ENCODE measurements around the gene BRD4. TPM values are rescaled to one million over a fixed set of nuclear protein-coding genes. Genes with fewer than 3 reads are reported as not detected.

Gene BRD4
- 60.9 TPM for total RNA-seq
- long read RNA-seq, partial matches to known transcripts = 20 of 33 reads
- long read RNA-seq, other reads (novel, unspliced or antisense) = 13 of 33 reads

DNA sequence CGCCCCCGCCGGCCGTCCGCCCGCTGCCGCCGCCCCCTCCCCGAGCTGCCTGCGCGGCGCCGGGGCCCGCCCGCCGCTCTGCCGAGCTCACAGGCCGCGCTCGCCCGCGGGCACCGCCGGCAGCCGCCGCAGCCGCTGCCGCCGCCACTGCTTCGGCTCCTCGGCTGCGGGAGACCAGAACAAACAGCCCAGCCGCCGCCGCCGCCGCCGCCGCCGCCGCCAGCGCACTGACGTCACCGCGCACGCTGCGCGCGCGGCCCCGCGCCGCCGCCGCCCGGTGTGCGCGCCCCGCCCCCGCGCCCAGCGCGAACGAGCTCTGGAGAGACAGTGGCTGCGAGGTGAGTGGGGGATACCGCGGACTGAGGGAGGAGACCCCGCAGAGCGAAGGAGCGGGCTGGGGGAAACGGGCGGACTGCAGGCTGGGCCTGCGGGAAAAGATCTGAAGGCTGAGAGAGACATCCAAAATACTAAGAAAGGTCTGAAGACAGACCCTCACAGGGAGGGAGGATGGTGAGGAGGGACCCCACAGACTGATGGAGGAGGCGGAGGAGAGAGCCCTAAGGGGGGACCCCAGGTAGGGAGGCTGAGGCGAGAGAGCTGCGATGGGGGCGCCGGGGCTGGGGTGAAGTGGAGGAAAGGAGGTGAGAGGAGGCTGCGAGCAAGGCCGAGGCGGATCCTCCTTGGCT, at the start of gene BRD4:
TSS of gene BRD4 (minus strand) at position 229 of the 686 bp plus-strand sequence. CDS start 59,440 bp downstream, outside the sequence.
- DNase-seq = peak; percentile 77
- intact Hi-C loops (cut with micrococcal nuclease) = no loop called here
- no peaks in the 10 kb centered on the region for H3K36me3 ChIP-seq

DNA sequence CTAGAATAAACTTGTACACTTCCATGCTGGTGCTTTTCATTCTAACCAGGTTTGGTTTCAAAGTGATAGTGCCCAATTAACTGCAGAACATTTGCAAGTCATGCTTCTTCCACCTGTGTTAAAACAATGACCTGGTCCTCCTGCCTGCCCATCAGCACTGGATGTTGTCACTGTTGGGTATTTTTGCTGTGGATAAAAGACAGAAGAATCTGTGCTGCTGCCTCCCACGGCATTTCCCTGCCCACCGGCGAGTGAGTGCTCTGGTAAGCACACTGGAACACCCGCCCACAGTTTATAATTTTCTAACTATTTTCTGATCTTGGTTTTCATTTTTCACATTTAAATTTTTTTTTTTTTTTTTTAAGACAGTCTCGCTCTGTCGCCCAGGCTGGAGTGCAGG, 49.5 kb upstream of the BRD4 start:
- H3K4me3 ChIP-seq = no peak overlapping the region
- H3K36me3 ChIP-seq = peaks cover 2% of the 10 kb centered on the region
- no peak for DNase-seq
- H3K27ac ChIP-seq (replicated peaks) = no peak overlapping the region
- no peaks in the 10 kb centered on the region for H3K27me3 ChIP-seq (ENCODE audit: low read depth)
- peaks cover 47% of the 10 kb centered on the region for H3K4me1 ChIP-seq
- intact Hi-C loops (cut with micrococcal nuclease) = no loop called here
- TF ChIP-seq, protein P1, sequence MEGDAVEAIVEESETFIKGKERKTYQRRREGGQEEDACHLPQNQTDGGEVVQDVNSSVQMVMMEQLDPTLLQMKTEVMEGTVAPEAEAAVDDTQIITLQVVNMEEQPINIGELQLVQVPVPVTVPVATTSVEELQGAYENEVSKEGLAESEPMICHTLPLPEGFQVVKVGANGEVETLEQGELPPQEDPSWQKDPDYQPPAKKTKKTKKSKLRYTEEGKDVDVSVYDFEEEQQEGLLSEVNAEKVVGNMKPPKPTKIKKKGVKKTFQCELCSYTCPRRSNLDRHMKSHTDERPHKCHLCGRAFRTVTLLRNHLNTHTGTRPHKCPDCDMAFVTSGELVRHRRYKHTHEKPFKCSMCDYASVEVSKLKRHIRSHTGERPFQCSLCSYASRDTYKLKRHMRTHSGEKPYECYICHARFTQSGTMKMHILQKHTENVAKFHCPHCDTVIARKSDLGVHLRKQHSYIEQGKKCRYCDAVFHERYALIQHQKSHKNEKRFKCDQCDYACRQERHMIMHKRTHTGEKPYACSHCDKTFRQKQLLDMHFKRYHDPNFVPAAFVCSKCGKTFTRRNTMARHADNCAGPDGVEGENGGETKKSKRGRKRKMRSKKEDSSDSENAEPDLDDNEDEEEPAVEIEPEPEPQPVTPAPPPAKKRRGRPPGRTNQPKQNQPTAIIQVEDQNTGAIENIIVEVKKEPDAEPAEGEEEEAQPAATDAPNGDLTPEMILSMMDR (IDR thresholded peaks at IDR 0.05; ENCODE audit: borderline replicate concordance) = no peak
- no peaks in the 10 kb centered on the region for H3K9me3 ChIP-seq (replicated peaks)

More for the DNA sequence above, at the start of gene BRD4:
- Histone ChIP-seq H3K27ac (replicated peaks) (peak within 1 kb of the TSS; percentile 96), H3K4me1 (peaks cover 82% of the 10 kb centered on the region), H3K9me3 (replicated peaks) (no peaks in the 10 kb centered on the region), H3K27me3 (ENCODE audit: low read depth) (no peaks in the 10 kb centered on the region), H3K4me3 (peak within 1 kb of the TSS; percentile 78)
- TF ChIP-seq, protein P1 (IDR thresholded peaks at IDR 0.05; ENCODE audit: borderline replicate concordance) = no peak

DNA sequence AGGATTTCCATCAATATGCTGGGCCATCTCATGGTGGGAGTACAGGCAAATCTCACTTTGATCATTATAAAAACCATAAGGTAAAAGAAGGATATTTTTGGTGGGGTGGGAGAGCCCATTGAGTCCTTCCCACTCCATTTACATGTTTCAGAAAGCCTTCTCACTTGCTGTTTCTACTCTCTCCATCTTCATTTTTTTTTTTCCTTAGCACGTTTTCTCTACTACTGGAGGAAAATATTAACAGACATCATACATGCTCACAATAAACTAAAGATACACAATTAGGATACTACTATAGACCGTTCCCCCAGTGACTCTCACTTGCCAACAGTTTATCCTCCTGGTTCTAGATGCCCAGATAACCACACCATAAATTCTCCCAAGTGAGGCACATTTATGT, 49.1 kb upstream of the BRD4 start:
- TF ChIP-seq, protein P1 (IDR thresholded peaks at IDR 0.05; ENCODE audit: borderline replicate concordance) = no peak
- no peaks in the 10 kb centered on the region for H3K27me3 ChIP-seq (ENCODE audit: low read depth)
- intact Hi-C loops (cut with micrococcal nuclease) = no loop called here
- no peak overlapping the region for H3K27ac ChIP-seq (replicated peaks)
- H3K36me3 ChIP-seq = peaks cover 2% of the 10 kb centered on the region
- no peaks in the 10 kb centered on the region for H3K9me3 ChIP-seq (replicated peaks)
- peaks cover 47% of the 10 kb centered on the region for H3K4me1 ChIP-seq
- H3K4me3 ChIP-seq = no peak overlapping the region
- DNase-seq = no peak

DNA sequence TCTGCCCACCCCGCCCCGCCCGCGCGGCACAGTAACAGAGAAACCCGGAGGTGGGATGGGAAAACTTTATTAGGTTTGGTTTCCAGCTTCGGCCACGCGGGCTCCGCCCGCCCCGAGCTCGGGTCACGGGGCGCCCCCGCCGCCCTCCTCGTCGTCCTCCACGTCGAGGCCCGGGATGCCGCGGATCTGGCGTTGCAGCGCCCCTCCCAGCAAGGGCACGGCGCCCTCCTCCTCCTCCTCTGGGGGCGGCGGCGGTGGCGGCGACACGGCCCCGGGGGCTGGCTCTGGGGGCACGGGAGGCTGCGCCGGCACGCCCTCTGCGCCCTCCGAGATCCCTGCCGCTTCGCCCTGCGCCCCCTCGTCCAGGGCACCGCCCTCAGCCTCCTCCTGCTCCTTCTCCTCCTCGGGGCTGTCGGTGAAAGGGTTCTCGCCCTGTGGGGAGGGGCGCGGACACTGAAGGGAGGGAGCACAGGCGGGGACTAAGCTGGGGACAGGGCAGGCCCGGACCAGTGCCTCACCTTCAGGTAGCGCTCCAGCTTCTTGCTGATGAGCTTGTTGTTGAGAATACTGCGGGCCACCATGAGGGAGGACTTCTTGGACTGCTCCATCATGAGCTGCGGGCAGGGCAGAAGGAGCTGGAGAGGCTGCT, 47.8 kb upstream of the BRD4 start:
- H3K4me1 ChIP-seq = peaks cover 58% of the 10 kb centered on the region
- intact Hi-C loops (cut with micrococcal nuclease) = loop anchor here (10.0 kb wide), 1 partner anchor 115 kb away; no protein-coding TSS in a partner anchor
- DNase-seq = peak; percentile 50
- TF ChIP-seq, protein P1 (IDR thresholded peaks at IDR 0.05; ENCODE audit: borderline replicate concordance) = no peak
- H3K36me3 ChIP-seq = peaks cover 2% of the 10 kb centered on the region
- H3K4me3 ChIP-seq = peak overlapping the region; percentile 97
- peak overlapping the region; percentile 98 for H3K27ac ChIP-seq (replicated peaks)
- no peaks in the 10 kb centered on the region for H3K27me3 ChIP-seq (ENCODE audit: low read depth)
- H3K9me3 ChIP-seq (replicated peaks) = no peaks in the 10 kb centered on the region

DNA sequence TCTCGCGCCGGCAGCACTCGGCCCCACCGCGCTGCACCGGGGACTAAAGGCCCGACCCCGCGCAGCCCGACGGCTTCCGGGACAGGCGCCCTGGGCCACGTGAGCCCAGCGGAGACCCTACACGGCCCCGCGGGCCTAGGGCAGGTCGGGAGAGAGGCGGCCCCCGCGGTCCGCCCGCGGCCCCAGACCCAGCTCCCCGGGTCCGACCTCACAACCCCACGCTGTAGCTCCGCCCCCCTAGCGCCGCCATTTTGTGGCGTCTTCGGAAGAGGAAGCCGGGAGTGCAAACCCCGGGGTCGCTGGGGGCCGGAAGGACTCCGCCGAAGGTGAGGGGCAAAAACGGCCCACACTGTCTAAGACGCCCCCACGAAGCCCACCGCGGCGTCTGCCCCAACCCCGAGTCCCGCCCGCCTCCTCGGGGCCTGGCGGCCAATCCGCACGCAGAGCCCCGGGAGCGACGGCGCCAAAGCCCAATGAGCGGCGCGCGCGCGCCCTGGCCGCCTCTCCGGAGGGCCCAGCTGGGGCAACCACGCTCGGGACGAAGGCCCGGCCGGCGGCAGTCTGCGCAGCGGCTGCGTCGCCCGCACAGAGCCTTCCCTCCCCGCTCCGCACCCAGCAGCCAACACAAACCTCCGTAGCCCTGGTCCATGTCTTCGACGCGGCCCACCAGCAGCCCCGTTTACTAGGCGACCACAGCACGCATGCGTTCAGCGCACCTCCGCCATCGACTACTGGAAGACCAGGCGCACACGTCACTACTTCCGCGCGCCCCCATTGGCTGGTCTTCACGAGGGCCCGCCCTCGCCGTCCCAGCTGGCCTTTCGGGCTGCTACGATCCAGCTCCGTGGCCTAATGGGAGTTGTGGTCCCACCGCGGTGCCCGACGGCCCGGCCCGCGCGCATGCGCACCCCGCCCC, 47.0 kb upstream of the BRD4 start, which contains the start of gene AKAP8:
TSS of gene AKAP8 (minus strand) at position 705 of the 916 bp plus-strand sequence. CDS start at position 649, 56 bp downstream.
- intact Hi-C loops (cut with micrococcal nuclease) = loop anchor here (10.0 kb wide), 1 partner anchor 115 kb away; no protein-coding TSS in a partner anchor
- H3K9me3 ChIP-seq (replicated peaks) = no peaks in the 10 kb centered on the region
- TF ChIP-seq, protein P1 (IDR thresholded peaks at IDR 0.05; ENCODE audit: borderline replicate concordance) = no peak
- peak within 1 kb of the TSS; percentile 98 for H3K27ac ChIP-seq (replicated peaks)
- DNase-seq = peak; percentile 99
- H3K4me1 ChIP-seq = peaks cover 65% of the 10 kb centered on the region
- peak within 1 kb of the TSS; percentile 97 for H3K4me3 ChIP-seq
- H3K36me3 ChIP-seq = peaks cover under 1% of the 10 kb centered on the region
- H3K27me3 ChIP-seq (ENCODE audit: low read depth) = no peaks in the 10 kb centered on the region

All from left ventricle myocardium inferior (tissue), 1 donor.